ENCODE data around the gene IFT122. TPM values are rescaled to one million over a fixed set of nuclear protein-coding genes. Genes with fewer than 3 reads are reported as not detected.
"Not testable (repeated sequence)": the region's sequence is repeated elsewhere in the genome, so short reads cannot be mapped to it uniquely, and the experiment has no call there.

IFT122 gene
- total RNA-seq, 2 experiments from 2014 or later: 21.5 to 25.5 TPM

DNA sequence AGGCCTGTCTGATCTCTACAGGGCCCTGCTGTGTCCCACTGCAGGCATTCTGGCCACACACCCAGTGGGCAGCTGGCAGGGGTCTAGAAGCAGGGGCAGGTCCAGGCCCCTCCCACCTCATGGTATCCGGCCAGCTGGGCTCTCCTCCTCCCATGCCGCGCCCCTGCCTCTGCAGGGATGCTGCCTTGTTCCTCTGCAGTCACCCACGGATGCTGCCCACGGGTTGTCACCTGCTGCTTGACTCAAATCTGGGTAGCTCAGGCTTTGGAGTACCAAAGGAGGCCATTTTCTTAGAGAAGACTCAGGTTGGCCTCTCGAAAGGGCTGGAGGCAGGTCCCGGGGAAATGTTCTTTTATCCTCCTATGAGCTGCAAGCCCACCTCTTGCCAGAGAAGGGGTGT, 36.6 kb upstream of the IFT122 start:
- POLR2A ChIA-PET: no interaction called here
- Mint-ChIP-seq H3K36me3 (no peaks in the 10 kb centered on the region), H3K27me3 (no peaks in the 10 kb centered on the region), H3K4me3 (no peak overlapping the region), H3K27ac (no peak overlapping the region), H3K9me3 (no peaks in the 10 kb centered on the region), H3K4me1 (ENCODE audit: low read depth) (peaks cover 5% of the 10 kb centered on the region)
- CTCF ChIA-PET: interaction anchor here (1.4 kb wide), 1 partner anchor 87 kb away, joined by 3 read pairs; a partner anchor contains a TSS
- intact Hi-C loops (cut with micrococcal nuclease): no loop called here
- DNase-seq: no peak

DNA sequence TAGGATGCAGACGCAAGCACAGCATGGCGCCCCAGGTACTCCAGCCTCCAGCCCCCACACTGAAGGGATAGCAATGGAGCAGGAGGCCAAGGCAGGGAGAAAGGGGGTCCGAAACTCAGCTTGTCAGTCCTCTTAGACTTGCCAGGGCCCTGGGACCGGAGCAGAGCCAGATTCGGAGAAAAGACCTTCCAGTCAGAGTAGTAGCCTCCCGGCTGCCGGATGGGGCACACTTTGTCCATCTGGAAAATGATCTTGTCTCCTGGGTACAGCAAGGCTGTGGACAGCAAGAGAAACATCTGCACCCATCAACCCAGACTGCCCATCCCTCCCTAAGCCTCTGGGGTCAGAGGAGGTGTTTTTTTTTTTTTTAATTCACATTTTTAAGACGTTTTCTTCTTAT, 35.9 kb upstream of the IFT122 start:
- intact Hi-C loops (cut with micrococcal nuclease): no loop called here
- Mint-ChIP-seq H3K9me3 (no peaks in the 10 kb centered on the region), H3K4me1 (ENCODE audit: low read depth) (peaks cover 2% of the 10 kb centered on the region), H3K27me3 (no peaks in the 10 kb centered on the region), H3K36me3 (no peaks in the 10 kb centered on the region), H3K27ac (no peak overlapping the region), H3K4me3 (no peak overlapping the region)
- DNase-seq: no peak
- POLR2A ChIA-PET: no interaction called here
- CTCF ChIA-PET: interaction anchor here (1.0 kb wide), 1 partner anchor 21 kb away, joined by 6 read pairs; no protein-coding TSS in a partner anchor

GRCh38 chr3:129404610-129405009, 35.4 kb upstream of the IFT122 start:
- intact Hi-C loops (cut with micrococcal nuclease): no loop called here
- CTCF ChIA-PET: interaction anchor here (1.0 kb wide), 1 partner anchor 21 kb away, joined by 6 read pairs; no protein-coding TSS in a partner anchor
- Mint-ChIP-seq H3K4me1 (ENCODE audit: low read depth) (peaks cover under 1% of the 10 kb centered on the region), H3K36me3 (no peaks in the 10 kb centered on the region), H3K27me3 (no peaks in the 10 kb centered on the region), H3K27ac (no peak overlapping the region), H3K9me3 (no peaks in the 10 kb centered on the region), H3K4me3 (no peak overlapping the region)
- DNase-seq: no peak
- POLR2A ChIA-PET: no interaction called here

- no peak for DNase-seq
- Mint-ChIP-seq H3K9me3 (no peaks in the 10 kb centered on the region), H3K4me1 (ENCODE audit: low read depth) (no peaks in the 10 kb centered on the region), H3K4me3 (no peak overlapping the region), H3K27ac (no peak overlapping the region), H3K27me3 (no peaks in the 10 kb centered on the region), H3K36me3 (no peaks in the 10 kb centered on the region)
- intact Hi-C loops (cut with micrococcal nuclease): no loop called here
- CTCF ChIA-PET: interaction anchor here (0.8 to 1.6 kb wide), 3 partner anchors 9 to 26 kb away, joined by 3 to 5 read pairs (median 3); no protein-coding TSS in a partner anchor
- POLR2A ChIA-PET: no interaction called here
These were observed 30.5 kb upstream of the IFT122 start for GRCh38 chr3:129409541-129409940.

DNA sequence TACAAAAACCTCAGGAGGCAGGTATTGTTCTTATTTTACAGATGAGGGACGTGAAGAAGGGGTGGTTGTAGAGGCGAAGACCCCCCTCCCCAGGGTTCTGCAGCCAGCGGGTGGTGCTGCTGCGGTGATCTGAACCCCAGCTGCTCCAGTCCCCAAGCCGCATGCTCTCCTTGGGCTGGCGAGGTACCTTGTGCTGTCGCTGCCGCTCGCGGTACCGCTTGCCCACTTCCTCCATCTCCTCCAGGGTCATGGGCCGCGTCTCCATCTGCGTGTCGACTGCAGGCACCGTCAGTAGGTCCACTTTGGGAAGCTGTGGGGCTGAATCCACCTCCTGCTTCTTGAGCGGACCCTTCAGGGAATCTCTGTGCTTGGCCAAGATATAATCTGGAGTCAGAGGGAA, 29.1 kb upstream of the IFT122 start:
- POLR2A ChIA-PET: no interaction called here
- intact Hi-C loops (cut with micrococcal nuclease): no loop called here
- Mint-ChIP-seq H3K4me1 (ENCODE audit: low read depth) (no peaks in the 10 kb centered on the region), H3K27ac (no peak overlapping the region), H3K4me3 (no peak overlapping the region), H3K27me3 (no peaks in the 10 kb centered on the region), H3K36me3 (no peaks in the 10 kb centered on the region), H3K9me3 (no peaks in the 10 kb centered on the region)
- CTCF ChIA-PET: no interaction called here
- no peak for DNase-seq

- Mint-ChIP-seq H3K4me1 (ENCODE audit: low read depth) (no peaks in the 10 kb centered on the region), H3K36me3 (no peaks in the 10 kb centered on the region), H3K27ac (no peak overlapping the region), H3K4me3 (no peak overlapping the region), H3K9me3 (no peaks in the 10 kb centered on the region), H3K27me3 (no peaks in the 10 kb centered on the region)
- ChIA-PET CTCF (no interaction called here), POLR2A (no interaction called here)
- no peak for DNase-seq
- intact Hi-C loops (cut with micrococcal nuclease): no loop called here
These were observed 27.4 kb upstream of the IFT122 start for GRCh38 chr3:129412542-129413198.

DNA sequence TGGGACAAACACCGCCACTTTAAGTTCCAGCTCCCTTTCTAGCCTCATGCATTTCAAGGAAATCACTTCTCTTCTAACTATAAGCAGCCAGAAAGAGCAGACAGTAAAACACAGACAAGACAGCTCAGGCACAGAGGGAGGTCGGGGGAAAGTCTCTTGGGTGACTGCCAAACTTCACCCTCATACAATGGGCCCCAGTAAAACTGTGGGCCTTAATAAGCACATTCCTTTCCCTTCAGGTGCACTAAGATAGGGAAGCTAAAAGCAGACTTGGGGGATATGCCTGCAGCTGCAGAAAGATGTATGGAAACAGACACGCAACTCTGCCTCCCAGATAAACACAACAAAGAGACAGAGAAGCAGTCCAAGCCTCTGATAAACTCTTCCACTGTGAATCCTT, 26.8 kb upstream of the IFT122 start:
- intact Hi-C loops (cut with micrococcal nuclease); H3K4me3 Mint-ChIP-seq; H3K36me3 Mint-ChIP-seq; H3K27ac Mint-ChIP-seq; H3K27me3 Mint-ChIP-seq; CTCF ChIA-PET; POLR2A ChIA-PET; H3K4me1 Mint-ChIP-seq (ENCODE audit: low read depth); H3K9me3 Mint-ChIP-seq; DNase-seq: not testable (repeated sequence)

GRCh38 chr3:129413687-129414506, 26.1 kb upstream of the IFT122 start:
- ChIA-PET CTCF (no interaction called here), POLR2A (interaction anchor here (1.1 kb wide), 1 partner anchor 764 kb away, joined by 3 read pairs; no protein-coding TSS in a partner anchor)

DNA sequence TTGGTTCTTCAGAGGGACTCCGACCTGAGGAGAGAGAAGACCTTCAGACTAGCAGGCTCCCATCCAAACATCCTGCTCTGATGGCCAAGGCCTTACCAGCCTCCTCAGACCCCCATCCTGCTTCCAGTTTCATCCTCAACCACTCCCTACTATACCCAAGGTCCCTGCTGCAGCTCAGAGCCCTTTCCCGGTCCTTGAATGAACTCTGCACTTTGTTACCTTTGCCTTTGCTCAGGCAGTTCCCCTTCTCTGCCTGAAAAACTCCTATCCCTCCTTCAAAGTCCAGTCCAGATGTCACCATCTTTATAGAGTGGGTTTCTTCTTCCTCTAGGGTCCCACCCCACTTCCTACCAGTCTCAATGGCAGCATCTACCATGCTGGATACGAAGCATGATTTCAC, 24.6 kb upstream of the IFT122 start:
- no peak for DNase-seq
- Mint-ChIP-seq H3K4me1 (ENCODE audit: low read depth) (no peaks in the 10 kb centered on the region), H3K27me3 (no peaks in the 10 kb centered on the region), H3K36me3 (no peaks in the 10 kb centered on the region), H3K9me3 (no peaks in the 10 kb centered on the region), H3K27ac (no peak overlapping the region), H3K4me3 (no peak overlapping the region)
- POLR2A ChIA-PET: no interaction called here
- intact Hi-C loops (cut with micrococcal nuclease): no loop called here
- CTCF ChIA-PET: interaction anchor here (0.8 kb wide), 1 partner anchor 32 kb away, joined by 4 read pairs; no protein-coding TSS in a partner anchor

More at GRCh38 chr3:129413687-129414506, 26.1 kb upstream of the IFT122 start:
- H3K9me3 Mint-ChIP-seq: no peaks in the 10 kb centered on the region
- intact Hi-C loops (cut with micrococcal nuclease): no loop called here
- DNase-seq: no peak
- no peak overlapping the region for H3K4me3 Mint-ChIP-seq
- no peaks in the 10 kb centered on the region for H3K36me3 Mint-ChIP-seq
- H3K4me1 Mint-ChIP-seq (ENCODE audit: low read depth): no peaks in the 10 kb centered on the region
- H3K27ac Mint-ChIP-seq: no peak overlapping the region
- no peaks in the 10 kb centered on the region for H3K27me3 Mint-ChIP-seq

- Mint-ChIP-seq H3K4me3 (no peak overlapping the region), H3K4me1 (ENCODE audit: low read depth) (no peaks in the 10 kb centered on the region), H3K9me3 (no peaks in the 10 kb centered on the region), H3K27ac (no peak overlapping the region), H3K36me3 (no peaks in the 10 kb centered on the region), H3K27me3 (no peaks in the 10 kb centered on the region)
- ChIA-PET CTCF (no interaction called here), POLR2A (no interaction called here)
- intact Hi-C loops (cut with micrococcal nuclease): no loop called here
- DNase-seq: no peak
These were observed 24.2 kb upstream of the IFT122 start for GRCh38 chr3:129415830-129416229.

DNA sequence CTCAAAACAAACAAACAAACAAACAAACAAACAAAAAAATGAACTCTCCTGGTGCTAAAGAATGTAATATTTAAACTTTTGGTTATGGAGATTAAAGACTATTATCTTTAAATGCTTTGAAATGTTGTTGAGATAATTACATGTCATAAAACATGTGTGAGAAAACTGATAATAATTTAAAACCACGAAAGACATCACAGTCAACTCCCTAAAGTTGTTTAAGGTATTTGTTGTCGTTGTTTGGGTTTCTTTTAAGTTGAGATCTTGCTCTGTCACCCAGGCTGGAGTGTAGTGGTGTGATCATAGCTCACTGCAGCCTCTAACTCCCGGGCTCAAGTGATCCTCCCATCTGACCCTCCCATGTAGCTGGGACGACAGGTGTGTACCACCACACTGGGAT, 23.6 kb upstream of the IFT122 start:
- Mint-ChIP-seq H3K36me3 (no peaks in the 10 kb centered on the region), H3K9me3 (no peaks in the 10 kb centered on the region), H3K27ac (no peak overlapping the region), H3K4me3 (no peak overlapping the region), H3K4me1 (ENCODE audit: low read depth) (no peaks in the 10 kb centered on the region), H3K27me3 (no peaks in the 10 kb centered on the region)
- ChIA-PET POLR2A (interaction anchor here (1.5 kb wide), 1 partner anchor 33 kb away, joined by 3 read pairs; no protein-coding TSS in a partner anchor), CTCF (interaction anchor here (1.4 kb wide), 1 partner anchor 16 kb away, joined by 4 read pairs; no protein-coding TSS in a partner anchor)
- intact Hi-C loops (cut with micrococcal nuclease): no loop called here
- no peak for DNase-seq

DNA sequence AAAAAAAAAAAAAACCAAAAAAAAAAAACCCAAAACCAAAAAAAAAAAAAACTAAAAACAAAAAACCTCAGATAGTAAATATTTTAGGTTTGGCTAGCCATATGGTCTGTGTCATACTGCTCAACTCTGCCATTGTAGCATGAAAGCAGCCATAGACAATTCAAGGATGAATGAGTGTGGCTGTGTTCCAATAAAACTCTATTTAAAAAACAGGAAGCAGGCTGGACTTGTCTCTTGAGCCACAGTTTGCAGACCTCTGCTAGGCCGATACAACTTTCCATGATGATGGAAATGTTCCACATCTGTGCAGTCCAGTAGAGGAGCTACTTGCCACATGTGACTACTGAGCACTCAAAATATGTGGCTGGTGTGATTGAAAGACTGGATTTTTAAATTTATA, 22.7 kb upstream of the IFT122 start:
- Mint-ChIP-seq H3K4me3 (no peak overlapping the region), H3K36me3 (no peaks in the 10 kb centered on the region), H3K27ac (no peak overlapping the region), H3K27me3 (no peaks in the 10 kb centered on the region), H3K4me1 (ENCODE audit: low read depth) (no peaks in the 10 kb centered on the region), H3K9me3 (no peaks in the 10 kb centered on the region)
- POLR2A ChIA-PET: interaction anchor here (1.5 kb wide), 1 partner anchor 34 kb away, joined by 3 read pairs; no protein-coding TSS in a partner anchor
- DNase-seq: no peak
- intact Hi-C loops (cut with micrococcal nuclease): no loop called here
- CTCF ChIA-PET: interaction anchor here (1.4 kb wide), 1 partner anchor 17 kb away, joined by 4 read pairs; no protein-coding TSS in a partner anchor
